Measurements from ENCODE around the gene ST6GALNAC4.

ST6GALNAC4 gene

DNA sequence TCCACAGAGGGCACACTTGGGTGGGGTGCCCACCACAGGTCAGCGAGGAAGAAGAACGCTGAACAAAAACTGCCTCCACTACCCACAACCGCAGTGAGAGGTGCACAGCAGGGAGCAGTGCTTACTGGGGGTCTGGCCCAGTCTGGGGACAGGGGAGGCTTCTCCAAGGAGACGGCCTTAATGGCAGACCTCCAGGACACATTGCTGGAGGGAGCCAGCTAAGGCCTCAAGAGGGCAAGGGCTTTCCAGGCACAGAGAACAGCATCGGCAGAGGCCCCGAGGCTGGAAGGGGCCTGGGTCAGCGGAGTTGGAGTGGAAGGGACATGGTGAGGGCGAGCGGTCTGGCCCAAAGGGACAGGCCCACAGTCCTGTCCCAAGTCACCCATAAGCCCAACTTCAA, 29.1 kb upstream of the ST6GALNAC4 start:
- DNase-seq = no peak

DNA sequence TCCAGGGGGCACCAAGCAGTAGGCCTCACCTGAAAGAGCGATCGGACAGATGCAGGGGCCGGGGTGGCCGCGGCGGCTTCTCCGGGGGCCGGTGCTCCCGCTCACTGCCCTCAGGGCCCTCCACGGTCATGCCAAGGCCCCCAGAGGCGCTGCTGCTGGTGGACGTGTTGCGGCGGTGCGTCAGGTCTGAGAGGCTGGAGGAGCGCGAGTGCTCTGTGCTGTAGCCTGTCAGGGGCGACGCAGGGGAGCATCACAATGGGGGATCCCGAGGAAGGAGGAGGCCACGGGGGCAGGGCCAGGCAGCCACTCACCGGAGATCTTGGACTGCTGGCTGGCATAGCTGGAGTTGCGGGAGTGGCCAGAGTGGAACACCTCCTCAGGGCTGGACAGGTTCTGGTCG, 28.5 kb upstream of the ST6GALNAC4 start:
- no peak for DNase-seq

DNA sequence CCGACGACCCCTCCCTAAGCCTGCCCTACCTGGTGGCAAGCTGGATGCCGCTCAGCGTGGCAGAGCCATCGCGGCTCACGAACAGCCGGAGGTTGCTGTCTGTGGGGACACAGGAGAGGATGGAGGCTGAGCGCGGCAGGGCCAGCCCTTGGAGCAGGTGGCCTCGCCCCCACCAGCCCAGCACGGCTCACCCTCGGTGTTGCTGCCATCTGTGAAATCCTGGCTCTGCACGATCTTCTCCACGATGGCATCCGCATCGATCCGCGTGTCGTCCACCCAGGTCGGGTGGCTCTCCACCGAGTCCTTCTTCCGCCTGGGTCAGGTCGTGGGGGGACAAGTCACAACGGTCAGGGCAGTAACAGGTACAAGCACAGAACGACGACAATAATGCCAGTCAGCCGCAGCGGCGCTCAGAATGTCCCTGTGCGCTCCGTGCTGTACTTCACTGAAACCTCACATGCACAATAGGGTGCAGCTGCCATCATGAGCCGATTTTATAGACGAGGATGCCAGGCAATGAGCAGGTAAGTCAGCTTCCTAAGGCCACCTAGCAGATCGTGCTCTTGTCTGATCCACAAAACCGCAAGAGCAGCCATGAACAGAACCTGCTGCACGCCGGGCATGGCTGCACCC, 27.9 kb upstream of the ST6GALNAC4 start:
- no peak for DNase-seq

- DNase-seq = peak; percentile 70
Observed at GRCh38 chr9:127943731-127944144, 26.9 kb upstream of the ST6GALNAC4 start.

DNA sequence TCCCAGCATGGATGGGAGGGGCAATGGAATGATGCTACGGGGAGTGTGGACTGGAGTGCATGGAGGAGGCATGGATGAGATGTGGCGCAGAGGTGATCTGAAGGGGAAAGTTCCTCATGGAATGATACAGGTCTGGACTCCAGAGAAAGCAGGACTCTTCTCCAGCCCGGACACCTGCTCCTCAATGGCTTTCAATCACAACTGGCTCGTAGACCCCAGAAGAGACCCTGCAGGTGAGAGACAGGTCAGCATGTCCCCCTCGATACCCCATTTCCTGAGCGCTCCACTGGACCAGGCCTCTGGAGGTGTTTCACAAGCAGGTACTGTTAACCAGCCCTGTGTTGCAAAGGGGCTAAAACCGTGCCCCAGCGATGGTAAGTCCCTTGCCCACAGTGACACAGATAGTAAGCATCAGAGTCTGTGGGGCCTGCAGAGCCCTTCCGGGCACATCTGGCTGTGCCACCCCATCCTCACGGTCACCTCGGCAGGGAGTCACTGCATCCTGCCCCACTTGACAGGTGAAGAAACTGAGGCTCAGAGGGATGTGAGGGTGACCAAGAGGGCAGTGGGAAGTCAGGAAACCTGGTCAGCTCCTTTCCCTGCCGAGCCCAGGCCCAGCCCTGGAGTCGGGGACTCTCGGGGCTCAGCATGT, 26.3 kb upstream of the ST6GALNAC4 start:
- DNase-seq = no peak

DNA sequence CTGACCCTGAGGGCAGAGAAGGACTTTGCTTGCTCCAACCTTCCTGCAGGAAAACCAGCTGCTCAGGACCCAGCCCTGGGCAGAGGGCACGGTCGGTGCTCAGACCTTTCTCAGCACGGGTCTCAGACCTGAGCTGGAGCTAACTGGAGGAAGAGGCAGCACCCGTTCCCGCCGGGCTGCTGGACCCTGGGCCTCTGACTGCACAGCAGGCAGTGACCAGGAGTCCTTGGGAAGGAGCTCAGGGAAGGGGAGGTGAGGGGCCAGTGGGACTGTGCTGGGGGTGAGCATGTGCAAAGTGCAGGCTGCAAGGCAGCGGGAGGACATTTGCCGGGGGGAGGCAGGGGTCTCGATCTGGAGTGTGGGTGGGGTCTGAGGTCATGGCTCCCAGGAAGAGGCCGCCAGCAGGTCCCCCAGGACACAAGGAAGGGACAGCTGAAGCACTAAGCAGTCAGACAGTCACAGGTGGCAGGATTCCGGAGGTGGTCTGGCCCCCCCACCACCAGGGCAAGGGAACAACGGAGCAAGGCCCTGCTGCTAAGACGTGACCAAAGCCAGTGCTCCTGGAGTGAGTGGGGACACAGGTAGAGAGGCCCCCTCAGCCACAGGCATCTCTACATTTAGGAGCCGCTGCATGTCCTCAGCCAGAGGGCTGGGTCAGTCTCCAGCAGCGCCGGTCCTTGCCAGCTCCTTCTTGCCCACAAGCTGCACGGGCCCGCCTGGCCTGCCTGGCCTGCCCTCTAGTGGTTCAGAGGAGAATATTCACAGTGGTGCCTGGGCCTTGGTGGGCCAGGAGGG, 25.6 kb upstream of the ST6GALNAC4 start:
- peak; percentile 32 for DNase-seq

DNA sequence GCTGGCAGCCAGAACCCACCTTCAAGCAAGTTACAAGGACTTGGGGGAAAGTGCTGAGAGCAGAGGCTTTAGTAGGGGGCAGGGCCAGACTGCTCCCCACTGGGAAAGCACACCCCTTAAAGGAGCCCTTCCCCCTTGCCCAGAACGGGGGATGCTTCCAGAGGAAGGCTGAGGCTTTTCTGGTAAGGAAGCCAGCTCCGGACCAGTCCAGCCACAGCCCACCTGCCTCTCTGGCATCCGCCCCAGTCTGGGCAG, 25.0 kb upstream of the ST6GALNAC4 start:
- no peak for DNase-seq

DNA sequence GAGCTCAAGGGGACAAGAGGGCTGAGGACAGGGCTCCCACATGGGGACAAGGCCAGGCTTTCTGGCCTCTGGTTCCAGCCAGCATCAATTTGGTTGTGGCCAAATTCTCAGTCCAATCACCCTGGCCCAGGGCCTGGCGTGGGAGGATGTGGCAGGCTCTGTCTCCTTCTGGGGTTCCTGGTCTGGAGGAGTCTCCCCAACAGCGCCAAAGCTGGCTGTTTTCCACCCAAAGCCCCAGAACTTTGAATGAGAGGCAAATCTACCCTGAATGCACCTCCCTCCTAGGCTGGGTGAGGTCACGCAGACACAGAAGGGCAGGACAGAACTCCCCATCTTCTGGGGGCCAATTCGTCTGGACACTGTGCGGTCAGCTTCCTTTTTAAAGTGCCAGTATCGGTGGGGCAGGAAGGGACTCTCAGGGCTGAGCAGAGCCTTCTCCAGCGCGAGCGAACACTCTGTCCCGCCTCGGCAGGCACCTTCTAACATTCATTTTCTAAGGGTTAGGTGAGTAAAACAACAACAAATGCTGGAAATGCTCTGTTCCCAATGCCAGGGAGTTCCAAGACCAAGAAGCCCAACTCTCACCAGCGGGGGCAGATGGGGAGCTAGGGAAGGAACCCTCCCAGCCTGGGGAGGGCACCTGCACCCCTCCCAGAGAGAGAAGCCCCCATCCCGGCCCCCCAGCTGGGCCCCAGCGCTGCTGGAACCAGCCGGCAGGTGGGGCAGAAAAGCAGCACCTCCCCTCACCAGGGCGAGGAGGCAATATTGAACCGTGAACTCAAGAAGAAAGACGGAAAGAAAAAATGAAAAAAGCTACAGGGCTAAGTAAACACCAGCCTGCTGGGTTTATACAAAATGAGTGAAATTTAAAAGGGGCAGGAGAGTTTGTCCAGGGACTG, 24.5 kb upstream of the ST6GALNAC4 start:
- DNase-seq = no peak

GRCh38 chr9:127940593-127940992, 23.8 kb upstream of the ST6GALNAC4 start:
- DNase-seq = no peak

DNA sequence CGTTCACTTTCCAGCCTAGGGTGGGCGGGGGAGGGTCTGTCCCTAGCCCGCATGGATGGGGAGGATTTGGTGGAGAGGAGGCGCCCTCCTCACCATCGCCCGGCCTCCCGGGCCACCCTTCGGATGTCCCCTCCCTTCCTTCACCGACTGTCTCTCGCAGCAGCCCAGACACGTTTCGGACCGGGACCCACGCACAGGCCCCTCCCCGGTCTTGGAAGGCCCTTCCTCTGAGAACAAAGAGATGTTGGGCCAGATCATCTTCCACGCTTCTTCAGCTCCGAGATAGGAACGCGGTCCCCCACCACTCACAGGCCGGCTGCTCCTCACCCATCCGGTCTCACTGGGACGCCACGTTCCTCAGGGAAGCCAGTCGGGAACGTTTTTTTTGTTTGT, 21.5 kb upstream of the ST6GALNAC4 start:
- no peak for DNase-seq

DNA sequence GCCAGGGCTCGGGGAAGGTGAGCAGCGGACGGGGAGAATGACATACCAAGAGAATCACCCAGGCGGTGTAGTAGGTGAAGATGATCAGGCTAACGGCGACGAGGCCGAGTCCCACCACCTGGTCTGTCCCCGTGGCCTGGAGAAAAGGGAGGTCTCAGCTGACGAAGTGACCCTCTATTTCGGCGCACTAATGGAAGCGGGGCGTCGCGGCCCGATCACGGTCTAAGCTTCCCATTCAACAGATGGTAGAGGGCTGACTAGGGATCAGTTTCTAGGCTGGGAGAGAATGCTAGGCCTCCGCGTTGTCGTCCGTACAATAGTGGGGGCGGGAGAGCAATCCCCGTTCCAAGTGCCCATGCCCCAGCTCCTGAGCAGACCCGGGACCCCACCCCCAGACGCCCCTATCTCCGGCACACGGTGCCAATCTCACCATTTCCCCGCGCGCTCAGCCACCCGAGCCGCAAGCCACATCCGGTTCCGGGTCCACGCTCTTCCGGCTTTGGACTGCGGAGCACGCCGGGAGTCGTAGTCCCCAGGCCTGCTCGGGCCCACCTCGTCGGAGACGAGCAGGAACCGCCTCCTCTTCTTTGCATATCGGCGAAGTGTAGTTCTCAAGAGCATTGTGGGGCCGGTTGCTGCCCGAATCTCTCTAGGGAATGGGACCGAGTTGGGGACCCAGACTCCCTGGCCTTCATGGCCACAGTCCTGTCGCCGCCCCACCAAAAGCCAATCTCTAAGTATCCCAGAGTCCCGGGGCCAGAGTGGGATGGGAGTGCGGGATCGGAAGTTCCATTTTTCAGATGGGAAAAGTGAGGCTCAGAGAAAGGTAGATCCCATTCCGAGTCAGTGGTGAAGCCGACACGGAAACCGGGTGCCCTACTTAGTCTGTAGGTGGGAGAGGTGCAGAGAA, 20.8 kb upstream of the ST6GALNAC4 start, which contains the start of gene DPM2:
DPM2 (minus strand) TSS at position 467 of the 910 bp plus-strand sequence; CDS start at position 433, 34 bp downstream.
- DNase-seq = peak; percentile 72

DNA sequence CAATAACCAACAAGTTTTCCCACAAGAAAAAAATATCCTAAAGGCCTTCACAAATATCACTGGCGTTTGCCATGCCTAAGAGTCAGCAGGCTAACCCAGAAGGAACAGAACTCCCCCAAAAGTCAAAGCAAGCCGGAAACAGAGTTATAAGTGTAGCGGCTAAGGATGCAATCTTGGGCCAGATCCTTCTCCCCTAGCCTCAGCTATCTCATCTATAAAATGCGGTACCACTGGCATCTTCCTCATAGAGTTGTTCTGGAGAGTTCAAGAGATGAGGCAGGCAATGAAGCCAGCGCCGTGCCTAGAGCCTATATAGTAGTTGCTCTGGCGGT, 20.2 kb upstream of the ST6GALNAC4 start:
- DNase-seq = no peak

- DNase-seq = no peak
Observed at GRCh38 chr9:127936347-127936852, 19.6 kb upstream of the ST6GALNAC4 start.

- no peak for DNase-seq
Observed at GRCh38 chr9:127935765-127936221, 19.0 kb upstream of the ST6GALNAC4 start.

DNA sequence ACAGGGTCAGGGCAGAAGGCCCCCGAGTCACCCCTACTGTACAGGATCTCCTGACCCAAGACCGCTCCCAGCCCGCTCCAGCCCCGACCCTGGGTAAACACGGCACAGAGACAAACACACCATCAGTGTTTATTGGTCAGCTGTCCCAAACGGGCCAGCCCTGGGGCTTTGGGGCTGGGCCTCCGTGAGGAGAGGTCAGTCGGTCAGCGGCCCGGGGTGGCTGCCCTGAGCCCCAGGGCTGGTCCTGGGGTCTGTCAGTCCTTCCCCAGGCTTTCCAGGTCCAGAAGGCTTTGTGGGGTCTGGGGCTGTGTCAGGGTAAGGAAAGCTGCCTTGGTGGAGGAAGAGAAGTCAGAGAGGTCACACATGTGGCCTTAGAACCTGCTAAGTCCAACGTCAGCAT, 18.1 kb upstream of the ST6GALNAC4 start:
- DNase-seq = no peak

DNA sequence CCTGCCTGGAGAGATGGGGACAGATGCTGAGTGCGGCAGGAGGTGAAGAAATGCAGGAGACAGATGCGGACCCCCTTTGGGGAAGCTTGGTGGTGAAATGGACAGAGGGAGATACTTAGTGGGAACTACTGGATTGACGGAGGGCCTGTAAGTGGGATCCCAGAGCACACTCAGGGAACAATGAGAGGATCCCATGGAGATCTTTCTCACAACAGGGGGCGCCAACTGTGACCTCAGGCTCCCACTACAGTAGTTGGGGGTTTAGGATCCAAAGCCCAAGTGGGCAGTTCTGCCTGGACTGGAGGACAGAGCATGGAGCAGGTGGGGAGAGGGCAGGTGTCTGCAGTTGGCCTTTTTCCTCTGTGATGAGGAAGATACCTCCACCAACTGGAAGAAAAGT, 17.4 kb upstream of the ST6GALNAC4 start:
- DNase-seq = no peak

DNA sequence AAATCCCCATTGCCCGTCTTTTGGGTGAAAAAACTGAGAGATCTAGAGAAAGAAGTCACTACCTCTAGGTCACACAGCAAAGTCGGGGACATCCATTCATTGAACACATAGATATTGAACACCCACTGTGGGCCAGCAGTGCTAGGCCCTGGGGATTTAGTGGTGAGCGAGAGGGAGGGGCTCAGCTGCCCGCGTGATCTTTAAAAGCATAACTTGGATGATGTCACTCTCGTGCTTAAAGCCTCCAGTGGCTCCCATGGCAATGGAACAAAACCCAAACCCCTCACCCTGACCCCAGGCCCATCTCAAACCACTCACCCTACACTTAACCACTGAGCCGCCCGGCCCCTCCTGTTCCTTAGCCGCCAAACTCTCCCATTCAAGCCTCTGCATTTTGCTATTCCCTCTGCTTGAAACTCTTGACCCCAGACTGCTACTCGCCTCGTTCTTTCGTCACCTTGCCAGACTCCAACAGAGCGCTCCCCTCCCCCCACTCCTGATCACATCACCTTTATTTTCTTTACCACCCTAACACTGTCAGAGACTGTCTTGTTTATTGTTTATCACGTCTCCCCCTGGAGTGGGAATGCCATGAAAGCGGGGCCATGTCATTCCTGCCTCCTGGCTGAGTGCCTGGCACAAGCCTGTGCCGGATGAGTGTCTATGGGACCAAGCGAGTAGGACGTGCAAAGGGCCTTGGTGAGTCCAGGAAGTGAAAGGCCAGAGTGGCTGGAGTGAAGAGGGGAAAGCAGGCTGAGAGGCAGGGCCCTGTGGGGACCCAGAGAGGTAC, 14.4 kb upstream of the ST6GALNAC4 start:
- DNase-seq = no peak

DNA sequence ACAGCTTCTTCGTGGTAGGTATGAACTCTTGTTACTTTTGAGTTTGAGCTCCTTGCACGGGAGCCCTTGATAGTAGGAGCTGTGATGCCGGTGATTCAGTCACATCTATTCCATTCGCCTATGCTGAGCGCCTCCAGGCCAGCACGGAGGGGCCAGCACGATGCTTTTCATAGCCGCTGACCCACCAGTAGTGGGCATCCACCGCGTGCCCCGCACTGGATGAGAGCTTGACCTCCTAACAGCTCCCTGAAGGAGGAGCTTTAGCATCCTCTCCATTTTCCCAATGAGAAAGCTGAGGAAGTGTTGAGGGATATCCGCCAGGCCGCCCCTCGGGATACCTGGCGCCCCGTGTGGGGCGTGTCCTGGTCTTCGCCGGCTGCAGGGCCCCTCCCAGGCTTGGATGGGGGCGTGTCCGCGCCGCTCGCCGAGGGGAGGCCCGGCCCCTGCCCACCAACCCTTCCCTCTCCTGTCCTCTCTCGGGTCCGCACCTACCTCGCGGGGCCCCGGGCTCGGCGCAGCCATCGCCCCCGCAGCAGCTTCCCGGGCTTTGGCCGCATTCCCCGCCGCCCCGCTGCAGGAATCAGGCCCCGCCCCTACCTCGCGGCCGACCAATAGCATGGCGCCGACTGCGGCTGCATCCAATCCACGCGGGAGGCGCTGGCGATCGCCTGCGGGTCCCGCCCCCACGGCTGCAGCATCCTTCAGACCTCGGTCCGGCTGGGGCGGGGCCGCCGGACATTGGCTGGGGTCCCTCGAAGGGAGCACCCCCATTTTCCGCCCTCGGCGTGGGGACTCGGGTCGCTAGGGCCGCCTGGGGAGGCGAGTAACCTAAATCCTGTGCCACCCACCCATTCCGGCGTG, 13.6 kb upstream of the ST6GALNAC4 start, which contains the start of gene PIP5KL1:
PIP5KL1 (minus strand) TSS at position 547 of the 861 bp plus-strand sequence; CDS start at position 522, 25 bp downstream.
- DNase-seq = peak; percentile 56

DNA sequence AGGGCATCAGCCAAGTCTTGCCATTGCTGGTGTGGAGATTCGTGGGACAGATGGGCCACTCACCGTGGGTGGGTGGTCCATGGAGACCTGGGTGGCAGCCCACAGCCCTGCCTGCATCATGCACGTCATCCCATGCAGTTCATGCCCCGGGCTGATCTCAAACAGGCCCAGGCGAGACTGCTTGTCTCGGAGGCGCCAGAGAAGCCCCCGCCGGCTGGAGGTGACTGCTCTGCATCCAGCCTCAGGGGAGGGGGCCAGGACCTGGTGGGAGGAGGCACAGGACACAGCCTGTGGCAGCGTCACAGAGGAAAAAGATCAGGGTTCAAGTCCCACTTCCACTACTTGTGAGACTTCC, 12.8 kb upstream of the ST6GALNAC4 start:
- no peak for DNase-seq
